Choroid plexus epithelial cell (primary cell): ENCODE data around the gene LRRN2.

Source experiments
- DNase-seq: peaks from one replicate; pipeline ENCODE4 v3.0.0-alpha.2; 2010; ENCODE audit warnings: low read depth
- H3K4me3 ChIP-seq: 2 replicates; pipeline ENCODE4 v1.5.1; 2011; ENCODE audit warnings: low read depth, mild to moderate bottlenecking, control low read depth, low read length, moderate library complexity
- CTCF ChIP-seq: conservative IDR thresholded peaks from 2 replicates; pipeline ENCODE4 v1.5.1; 2011; ENCODE audit warnings: low read depth, mild to moderate bottlenecking, control low read depth, inconsistent platforms, low read length, moderate library complexity

The LRRN2 gene

GRCh38 chr1:204591473-204592090 is 94.0 kb downstream of the LRRN2 start:
- TF ChIP-seq CTCF = no peak
- DNase-seq = peak; percentile 55
- no peak overlapping the region for H3K4me3 ChIP-seq

GRCh38 chr1:204589409-204590038 is 96.0 kb downstream of the LRRN2 start:
- DNase-seq = no peak
- no peak for TF ChIP-seq CTCF

GRCh38 chr1:204588826-204589225 is 96.7 kb downstream of the LRRN2 start:
- TF ChIP-seq CTCF = no peak
- no peak overlapping the region for H3K4me3 ChIP-seq
- DNase-seq = no peak

More at GRCh38 chr1:204589409-204590038, 96.0 kb downstream of the LRRN2 start:
- no peak overlapping the region for H3K4me3 ChIP-seq

- no peak for DNase-seq
- no peak for TF ChIP-seq CTCF
- H3K4me3 ChIP-seq = no peak overlapping the region
Measured at GRCh38 chr1:204587621-204588020, 97.9 kb downstream of the LRRN2 start.

- no peak overlapping the region for H3K4me3 ChIP-seq
- TF ChIP-seq CTCF = no peak
- DNase-seq = no peak
Measured at GRCh38 chr1:204584699-204585372, 100.7 kb downstream of the LRRN2 start.

GRCh38 chr1:204583909-204584632 is 101.5 kb downstream of the LRRN2 start:
- H3K4me3 ChIP-seq = no peak overlapping the region
- TF ChIP-seq CTCF = no peak
- DNase-seq = no peak
